HS-27A (cell line): ENCODE measurements around the gene BRICD5.

ENCODE experiments used
- DNase-seq: peaks from one replicate; pipeline ENCODE4 v3.0.0-alpha.2; 2012; ENCODE audit warnings: low read depth, missing footprints

The BRICD5 gene

GRCh38 chr16:2163211-2163881, 47.3 kb downstream of the BRICD5 start:
- DNase-seq: no peak

DNA sequence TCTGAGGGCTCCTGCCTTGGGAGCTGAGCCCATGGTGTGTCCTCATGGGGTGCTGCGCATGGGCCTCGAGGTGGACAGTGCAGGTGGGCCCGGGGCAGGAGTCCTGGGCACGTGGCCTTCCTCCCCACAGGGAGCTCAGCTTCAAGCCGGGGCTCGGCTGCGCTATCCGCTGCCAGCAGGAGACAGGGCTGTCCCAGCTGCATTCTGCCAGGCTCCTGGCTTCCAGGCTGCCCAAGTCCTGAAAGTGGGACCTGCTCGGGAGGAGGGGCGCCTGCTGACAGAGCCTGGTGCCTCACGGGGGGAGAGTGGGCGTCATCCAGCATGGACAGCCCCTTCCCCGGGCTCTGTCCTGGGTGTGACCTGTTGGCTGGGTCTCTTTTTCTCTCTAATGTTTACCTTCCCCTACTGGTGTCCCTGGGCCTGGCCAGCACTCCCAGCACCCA, 48.0 kb downstream of the BRICD5 start:
- no peak for DNase-seq

- no peak for DNase-seq
Observed at GRCh38 chr16:2161911-2162310, 48.8 kb downstream of the BRICD5 start.

- no peak for DNase-seq
Observed at GRCh38 chr16:2160915-2161551, 49.6 kb downstream of the BRICD5 start.
